ENCODE results near the gene EPHA2. TPM values are rescaled to one million over a fixed set of nuclear protein-coding genes. Genes with fewer than 3 reads are reported as not detected.
A peak's percentile ranks its signal among the peaks of the same experiment; 100 is the strongest.

EPHA2 gene
- total and polyA plus RNA-seq, 2 donors (not counting 1 experiment from before 2014, with no cell fraction given), result 9.8 to 24.6 TPM

GRCh38 chr1:16145662-16146278 lies 10.1 kb downstream of the EPHA2 start:
- H3K27ac ChIP-seq (ENCODE audit: insufficient read depth, low read length), result peak overlapping the region; percentile 97
- H3K4me2 ChIP-seq (ENCODE audit: extremely low read depth, insufficient read depth, low read length), result peak overlapping the region; percentile 79
- H2AFZ ChIP-seq (ENCODE audit: low read length), result no peak overlapping the region
- no peaks in the 10 kb centered on the region for H3K9me3 ChIP-seq (ENCODE audit: control insufficient read depth, insufficient read depth, low read depth, low read length)
- peak; percentile 84 to 94 for DNase-seq (ENCODE audit: low read depth in 2 of 2)
- H4K20me1 ChIP-seq (ENCODE audit: control insufficient read depth, extremely low read depth, insufficient read depth, low read length), result no peaks in the 10 kb centered on the region
- H3K27me3 ChIP-seq (ENCODE audit: control insufficient read depth, insufficient read depth, low read length), result no peaks in the 10 kb centered on the region
- TF ChIP-seq, protein P1, sequence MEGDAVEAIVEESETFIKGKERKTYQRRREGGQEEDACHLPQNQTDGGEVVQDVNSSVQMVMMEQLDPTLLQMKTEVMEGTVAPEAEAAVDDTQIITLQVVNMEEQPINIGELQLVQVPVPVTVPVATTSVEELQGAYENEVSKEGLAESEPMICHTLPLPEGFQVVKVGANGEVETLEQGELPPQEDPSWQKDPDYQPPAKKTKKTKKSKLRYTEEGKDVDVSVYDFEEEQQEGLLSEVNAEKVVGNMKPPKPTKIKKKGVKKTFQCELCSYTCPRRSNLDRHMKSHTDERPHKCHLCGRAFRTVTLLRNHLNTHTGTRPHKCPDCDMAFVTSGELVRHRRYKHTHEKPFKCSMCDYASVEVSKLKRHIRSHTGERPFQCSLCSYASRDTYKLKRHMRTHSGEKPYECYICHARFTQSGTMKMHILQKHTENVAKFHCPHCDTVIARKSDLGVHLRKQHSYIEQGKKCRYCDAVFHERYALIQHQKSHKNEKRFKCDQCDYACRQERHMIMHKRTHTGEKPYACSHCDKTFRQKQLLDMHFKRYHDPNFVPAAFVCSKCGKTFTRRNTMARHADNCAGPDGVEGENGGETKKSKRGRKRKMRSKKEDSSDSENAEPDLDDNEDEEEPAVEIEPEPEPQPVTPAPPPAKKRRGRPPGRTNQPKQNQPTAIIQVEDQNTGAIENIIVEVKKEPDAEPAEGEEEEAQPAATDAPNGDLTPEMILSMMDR (conservative IDR thresholded peaks at IDR 0.05 in 1 of 2, IDR thresholded peaks at IDR 0.05 in 1 of 2; ENCODE audit: low read depth in 1 of 2, low read length in 2 of 2), result no peak
- TF ChIP-seq EZH2 (IDR thresholded peaks at IDR 0.05; ENCODE audit: low read length, missing control alignments), result no peak
- H3K4me3 ChIP-seq (replicated peaks in 1 of 4; ENCODE audit: control extremely low read depth in 1 of 4, insufficient read depth in 1 of 4, low read depth in 3 of 4, low read length in 4 of 4), result peak overlapping the region; percentile 27 to 56 (median 38)
- peaks cover 46% of the 10 kb centered on the region for H3K4me1 ChIP-seq (ENCODE audit: control insufficient read depth, extremely low read depth, insufficient read depth, low read length)
- peaks cover 78% of the 10 kb centered on the region for H3K79me2 ChIP-seq (ENCODE audit: control insufficient read depth, insufficient read depth, low read length)
- peak overlapping the region; percentile 35 for H3K9ac ChIP-seq (ENCODE audit: insufficient read depth, low read length)
- H3K36me3 ChIP-seq (ENCODE audit: control insufficient read depth, insufficient read depth, low read length), result peaks cover 45% of the 10 kb centered on the region

DNA sequence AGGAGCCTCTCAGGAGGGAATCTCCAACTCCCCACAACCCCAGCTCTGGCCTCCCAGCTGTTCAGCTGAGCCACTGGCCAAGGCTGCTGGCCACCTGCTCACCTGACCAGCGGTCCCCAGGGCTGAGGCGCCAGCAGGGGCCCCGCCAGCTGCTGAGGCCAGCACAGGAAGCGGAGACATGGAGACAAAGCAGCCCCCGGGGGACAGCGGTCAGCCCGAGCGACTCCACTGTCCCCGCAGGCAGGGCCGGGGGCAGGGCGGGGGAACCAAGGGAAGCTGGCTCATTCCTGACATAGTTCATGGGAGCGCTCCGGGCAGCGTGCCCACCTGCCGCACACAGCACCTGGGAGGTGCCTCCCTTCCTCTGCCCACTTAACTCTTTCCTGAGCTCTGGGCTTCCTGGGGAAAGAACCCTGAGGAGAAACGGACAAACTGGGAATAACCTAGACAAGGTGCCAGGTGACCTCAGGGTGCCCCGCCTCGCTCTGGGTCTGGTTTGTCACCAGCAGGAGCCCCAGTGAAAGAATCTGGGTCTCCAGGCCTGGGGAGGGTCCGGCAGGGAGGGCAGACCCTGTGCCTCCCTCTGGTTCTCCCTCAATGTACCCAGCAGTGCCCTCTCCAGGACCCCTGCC lies 10.7 kb downstream of the EPHA2 start:
- no peaks in the 10 kb centered on the region for H3K27me3 ChIP-seq (ENCODE audit: control insufficient read depth, insufficient read depth, low read length)
- H3K4me3 ChIP-seq (replicated peaks in 1 of 4; ENCODE audit: control extremely low read depth in 1 of 4, insufficient read depth in 1 of 4, low read depth in 3 of 4, low read length in 4 of 4), result peak overlapping the region in 2 of 4 experiments; percentile 37 to 56
- peak overlapping the region; percentile 35 for H3K9ac ChIP-seq (ENCODE audit: insufficient read depth, low read length)
- no peak overlapping the region for H2AFZ ChIP-seq (ENCODE audit: low read length)
- H3K36me3 ChIP-seq (ENCODE audit: control insufficient read depth, insufficient read depth, low read length), result peaks cover 41% of the 10 kb centered on the region
- DNase-seq (ENCODE audit: low read depth in 2 of 2), result peak in 1 of 2 donors; percentile 69
- no peaks in the 10 kb centered on the region for H4K20me1 ChIP-seq (ENCODE audit: control insufficient read depth, extremely low read depth, insufficient read depth, low read length)
- peaks cover 77% of the 10 kb centered on the region for H3K79me2 ChIP-seq (ENCODE audit: control insufficient read depth, insufficient read depth, low read length)
- TF ChIP-seq, protein P1 (conservative IDR thresholded peaks at IDR 0.05 in 1 of 2, IDR thresholded peaks at IDR 0.05 in 1 of 2; ENCODE audit: low read depth in 1 of 2, low read length in 2 of 2), result no peak
- no peak for TF ChIP-seq EZH2 (IDR thresholded peaks at IDR 0.05; ENCODE audit: low read length, missing control alignments)
- no peaks in the 10 kb centered on the region for H3K9me3 ChIP-seq (ENCODE audit: control insufficient read depth, insufficient read depth, low read depth, low read length)
- H3K4me2 ChIP-seq (ENCODE audit: extremely low read depth, insufficient read depth, low read length), result peak overlapping the region; percentile 44
- peaks cover 44% of the 10 kb centered on the region for H3K4me1 ChIP-seq (ENCODE audit: control insufficient read depth, extremely low read depth, insufficient read depth, low read length)
- peak overlapping the region; percentile 97 for H3K27ac ChIP-seq (ENCODE audit: insufficient read depth, low read length)

DNA sequence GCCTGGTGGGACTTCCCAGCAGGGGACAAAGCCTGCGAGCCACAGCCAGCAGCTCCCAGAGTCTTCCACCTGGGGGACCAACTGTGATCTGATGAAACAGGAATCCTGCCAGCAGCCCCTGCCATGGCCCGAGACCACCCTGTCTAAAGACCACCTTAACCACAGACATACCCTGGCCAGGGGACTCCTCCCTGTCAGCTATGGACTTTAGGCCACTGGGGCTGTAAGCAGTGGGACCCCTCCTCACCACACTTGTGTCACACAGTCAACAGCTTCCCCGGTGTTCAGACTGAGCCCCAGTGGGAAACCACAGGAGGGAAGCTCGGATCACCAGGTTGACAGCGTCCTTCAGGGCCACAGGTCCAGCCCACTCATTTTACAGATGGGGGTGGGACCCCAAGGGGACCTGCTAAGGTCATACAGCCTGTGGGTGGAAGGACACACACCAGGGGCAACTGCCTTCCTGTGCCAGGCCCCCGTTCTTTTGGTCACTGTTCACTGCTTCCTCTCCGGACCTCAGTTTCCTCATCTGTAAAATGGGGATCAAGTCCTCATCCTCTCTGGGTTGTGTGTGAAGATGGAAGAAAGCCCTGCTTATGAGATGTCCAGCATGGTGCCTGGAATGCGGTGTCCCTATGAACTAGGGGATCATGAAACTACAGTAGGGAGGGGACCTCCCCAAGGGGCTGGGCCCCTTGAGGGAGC lies 11.4 kb downstream of the EPHA2 start:
- no peak overlapping the region for H2AFZ ChIP-seq (ENCODE audit: low read length)
- no peaks in the 10 kb centered on the region for H4K20me1 ChIP-seq (ENCODE audit: control insufficient read depth, extremely low read depth, insufficient read depth, low read length)
- H3K4me3 ChIP-seq (replicated peaks in 1 of 4; ENCODE audit: control extremely low read depth in 1 of 4, insufficient read depth in 1 of 4, low read depth in 3 of 4, low read length in 4 of 4), result no peak overlapping the region
- H3K9ac ChIP-seq (ENCODE audit: insufficient read depth, low read length), result no peak overlapping the region
- H3K4me1 ChIP-seq (ENCODE audit: control insufficient read depth, extremely low read depth, insufficient read depth, low read length), result peaks cover 50% of the 10 kb centered on the region
- H3K27ac ChIP-seq (ENCODE audit: insufficient read depth, low read length), result peak overlapping the region; percentile 97
- no peak for DNase-seq (ENCODE audit: low read depth in 2 of 2)
- TF ChIP-seq, protein P1 (conservative IDR thresholded peaks at IDR 0.05 in 1 of 2, IDR thresholded peaks at IDR 0.05 in 1 of 2; ENCODE audit: low read depth in 1 of 2, low read length in 2 of 2), result no peak
- TF ChIP-seq EZH2 (IDR thresholded peaks at IDR 0.05; ENCODE audit: low read length, missing control alignments), result no peak
- peaks cover 39% of the 10 kb centered on the region for H3K36me3 ChIP-seq (ENCODE audit: control insufficient read depth, insufficient read depth, low read length)
- H3K27me3 ChIP-seq (ENCODE audit: control insufficient read depth, insufficient read depth, low read length), result no peaks in the 10 kb centered on the region
- H3K79me2 ChIP-seq (ENCODE audit: control insufficient read depth, insufficient read depth, low read length), result peaks cover 77% of the 10 kb centered on the region
- peak overlapping the region; percentile 44 for H3K4me2 ChIP-seq (ENCODE audit: extremely low read depth, insufficient read depth, low read length)
- no peaks in the 10 kb centered on the region for H3K9me3 ChIP-seq (ENCODE audit: control insufficient read depth, insufficient read depth, low read depth, low read length)

Measured in fibroblast of lung (primary cell).